Stimulated activated CD8-positive, alpha-beta memory T cell treated with anti-CD3 and anti-CD28 coated beads, Interleukin-4, amount 100 ng/mL, for 24 hours (primary cell): ENCODE measurements around the gene NR4A1.

ENCODE experiments used
- DNase-seq: peaks from one replicate; pipeline ENCODE4 v3.0.0-alpha.2; 2020; ENCODE audit warnings: low read depth

The NR4A1 gene

GRCh38 chr12:52018433-52019112, 32.7 kb upstream of the NR4A1 start:
- no peak for DNase-seq

- DNase-seq: no peak
These were observed 32.0 kb upstream of the NR4A1 start for GRCh38 chr12:52019113-52019770.

- no peak for DNase-seq
These were observed 30.5 kb upstream of the NR4A1 start for GRCh38 chr12:52020539-52021336.

GRCh38 chr12:52022841-52023181, 28.4 kb upstream of the NR4A1 start:
- no peak for DNase-seq

GRCh38 chr12:52023182-52023975, 27.9 kb upstream of the NR4A1 start:
- peak; percentile 88 for DNase-seq

- no peak for DNase-seq
These were observed 27.1 kb upstream of the NR4A1 start for GRCh38 chr12:52023976-52024688.

GRCh38 chr12:52024845-52025230, 26.4 kb upstream of the NR4A1 start:
- no peak for DNase-seq

- DNase-seq: no peak
These were observed 25.0 kb upstream of the NR4A1 start for GRCh38 chr12:52026263-52026662.

GRCh38 chr12:52027085-52027843, 24.0 kb upstream of the NR4A1 start:
- no peak for DNase-seq

- no peak for DNase-seq
These were observed 21.6 kb upstream of the NR4A1 start for GRCh38 chr12:52029685-52030084.

- DNase-seq: no peak
These were observed 18.8 kb upstream of the NR4A1 start for GRCh38 chr12:52032446-52032803.

GRCh38 chr12:52032804-52033445, 18.3 kb upstream of the NR4A1 start:
- peak; percentile 86 for DNase-seq

- DNase-seq: no peak
These were observed 17.6 kb upstream of the NR4A1 start for GRCh38 chr12:52033446-52034140.

- no peak for DNase-seq
These were observed 16.1 kb upstream of the NR4A1 start for GRCh38 chr12:52035190-52035589.

- DNase-seq: no peak
These were observed 15.3 kb upstream of the NR4A1 start for GRCh38 chr12:52035926-52036325.

- DNase-seq: peak; percentile 73
These were observed 14.6 kb upstream of the NR4A1 start for GRCh38 chr12:52036587-52037171.

GRCh38 chr12:52037248-52037861, 13.9 kb upstream of the NR4A1 start:
- no peak for DNase-seq

GRCh38 chr12:52038447-52038846, 12.8 kb upstream of the NR4A1 start:
- no peak for DNase-seq

- no peak for DNase-seq
These were observed 10.2 kb upstream of the NR4A1 start for GRCh38 chr12:52041035-52041434.
